HepG2 (cell line): ENCODE measurements around the gene PRSS48. TPM values are rescaled to one million over a fixed set of nuclear protein-coding genes. Genes with fewer than 3 reads are reported as not detected.

Experiments
- ATAC-seq: fragments of 200-7000 bp; cut with Tn5 transposase; 3 replicates; pipeline ENCODE4 v1.9.1; 2020; ENCODE audit warnings: mild to moderate bottlenecking, moderate library complexity
- BruUV-seq: library from RNA; stranded (reverse); fragments of 400-500 nt; replicated peaks from 2 replicates; lab custom pipeline; 2021; lab: Mats Ljungman, UMichigan
- CTCF ChIA-PET: fragments of 300-600 bp; formaldehyde crosslinking; extraction: SDS; loops from one replicate; lab custom pipeline; 2021; ENCODE audit warnings: low total read pairs, inconsistent platforms, low intra/inter-chr PET ratio; lab: Yijun Ruan, JAX
- POLR2A ChIA-PET: fragments of 350-600 bp; sonication (Branson Sonifier 250); formaldehyde crosslinking; loops from one replicate; lab custom pipeline; 2020; ENCODE audit warnings: antibody characterized with exemption, inconsistent platforms; lab: Yijun Ruan, JAX
- DNase-seq: peaks from one replicate; pipeline ENCODE4 v3.0.0-alpha.2; 2015; ENCODE audit warnings: low spot score
- FAIRE-seq: peaks from 3 replicates; lab custom pipeline; 2011; peaks lifted over from hg19 to GRCh38; lab: Jason Lieb, UNC
- H2AFZ ChIP-seq: one replicate; pipeline ENCODE4 v1.6.1; 2011; ENCODE audit warnings: low read length, inconsistent platforms
- H3K27ac ChIP-seq: fragments of 300-600 bp; 3 replicates; pipeline ENCODE4 v1.8.0; 2011; ENCODE audit warnings: mixed run types, mild to moderate bottlenecking, mixed read lengths, low read length, inconsistent platforms; ENCODE audit not compliant: insufficient read depth; ENCODE audit errors: extremely low read length
- H3K27me3 ChIP-seq, 2 experiments: fragments of 200-600 bp in 1 of 2; 2 replicates in 1 of 2; 3 replicates in 1 of 2; pipeline versions ENCODE4 v1.6.0 to v1.8.0; 2011; ENCODE audit warnings: low read length in 2 of 2, mild to moderate bottlenecking in 2 of 2, moderate library complexity in 2 of 2, inconsistent platforms in 1 of 2; ENCODE audit not compliant: insufficient read depth in 2 of 2, control insufficient read depth in 1 of 2
- H3K36me3 ChIP-seq, 2 experiments: fragments of 200-600 bp in 1 of 2; replicated peaks in 1 of 2; 2 replicates in 1 of 2; 3 replicates in 1 of 2; pipeline versions ENCODE4 v1.5.1 to v1.8.0; 2011; ENCODE audit warnings: low read length in 2 of 2, inconsistent platforms in 1 of 2; ENCODE audit not compliant: insufficient read depth in 2 of 2, control insufficient read depth in 1 of 2
- H3K4me1 ChIP-seq: 2 replicates; pipeline ENCODE4 v1.5.1; 2012; ENCODE audit warnings: low read length, inconsistent platforms; ENCODE audit not compliant: insufficient read depth
- H3K4me2 ChIP-seq: 2 replicates; pipeline ENCODE4 v1.6.0; 2011; ENCODE audit warnings: low read depth, low read length, inconsistent platforms
- H3K4me3 ChIP-seq, 3 experiments: fragments of 200-600 bp in 1 of 3; sonication (generic), shearing (Covaris generic) in 1 of 3; replicated peaks in 1 of 3; 2 replicates each; pipeline ENCODE4 v1.5.1; 2011 to 2016; ENCODE audit warnings: low read length in 3 of 3, inconsistent platforms in 2 of 3, low read depth in 2 of 3, mild to moderate bottlenecking in 2 of 3, control low read depth in 1 of 3, mixed read lengths in 1 of 3; ENCODE audit not compliant: insufficient read depth in 1 of 3
- H3K79me2 ChIP-seq: one replicate; pipeline ENCODE4 v1.6.1; 2011; ENCODE audit warnings: low read length, inconsistent platforms; ENCODE audit not compliant: insufficient read depth
- H3K9ac ChIP-seq: 2 replicates; pipeline ENCODE4 v1.6.0; 2011; ENCODE audit warnings: mild to moderate bottlenecking, low read depth, low read length, inconsistent platforms; ENCODE audit not compliant: insufficient read depth
- H3K9me3 ChIP-seq: 2 replicates; pipeline ENCODE4 v1.5.1; 2012; ENCODE audit warnings: mild to moderate bottlenecking, low read length
- H4K20me1 ChIP-seq: 2 replicates; pipeline ENCODE4 v1.6.0; 2011; ENCODE audit warnings: inconsistent platforms, mild to moderate bottlenecking, low read length, moderate library complexity; ENCODE audit not compliant: insufficient read depth
- CBFB ChIP-seq: sonication (generic); formaldehyde crosslinking; IDR thresholded peaks from 2 replicates; pipeline ENCODE4 v1.4.0; 2020; ENCODE audit warnings: missing genetic modification reagents
- CEBPB ChIP-seq: IDR thresholded peaks from 2 replicates; pipeline ENCODE4 v1.6.1; 2011; ENCODE audit warnings: low read depth, low read length, improper control_type of control experiment, borderline replicate concordance
- GATAD1 ChIP-seq: IDR thresholded peaks from 2 replicates; pipeline ENCODE4 v1.6.1; 2016; ENCODE audit warnings: missing genetic modification reagents, missing compliant biosample characterization
- NFIC ChIP-seq: IDR thresholded peaks from 2 replicates; pipeline ENCODE4 v1.6.1; 2012; ENCODE audit warnings: mild to moderate bottlenecking, low read length, inconsistent platforms
- NFKB2 ChIP-seq: sonication (generic); formaldehyde crosslinking; IDR thresholded peaks from 2 replicates; pipeline ENCODE4 v1.4.0; 2020; ENCODE audit warnings: missing genetic modification reagents, borderline replicate concordance
- NR2C2 ChIP-seq: sonication (generic); formaldehyde crosslinking; IDR thresholded peaks from 2 replicates; pipeline ENCODE4 v1.4.0; 2020; ENCODE audit warnings: missing genetic modification reagents, mild to moderate bottlenecking, moderate library complexity, borderline replicate concordance
- SNAPC4 ChIP-seq: sonication (generic); formaldehyde crosslinking; IDR thresholded peaks from 2 replicates; pipeline ENCODE4 v1.4.0; 2020; ENCODE audit warnings: mild to moderate bottlenecking, missing genetic modification reagents
- TEAD3 ChIP-seq: optimal IDR thresholded peaks from 2 replicates; pipeline ENCODE3; 2016; ENCODE audit warnings: borderline replicate concordance
- TOPORS ChIP-seq: sonication (generic); formaldehyde crosslinking; IDR thresholded peaks from 2 replicates; pipeline ENCODE4 v1.8.0; 2023; ENCODE audit warnings: mild to moderate bottlenecking, missing genetic modification reagents
- ZNF280D ChIP-seq: sonication (generic); formaldehyde crosslinking; IDR thresholded peaks from 2 replicates; pipeline ENCODE4 v1.5.1; 2020; ENCODE audit warnings: mild to moderate bottlenecking, missing genetic modification reagents
- WGBS: methylation state at CpG from one replicate; pipeline ENCODE4 v1.1.6; 2017; ENCODE audit warnings: low lambda C conversion rate; 5-methylcytosine and 5-hydroxymethylcytosine counted together
- in situ Hi-C: cut with HindIII; loops from 2 replicates; pipeline ENCODE4 v1.10.0; 2017; ENCODE audit warnings: low pct_unique_long_range_greater_than_20kb; ENCODE audit not compliant: extremely low pct_ligation_motif_present
- intact Hi-C: fragments of 100-400 bp; cut with micrococcal nuclease; formaldehyde crosslinking; loops from one replicate; pipeline ENCODE4 v1.10.0; 2022; ENCODE audit not compliant: unreplicated experiment
- polyA plus RNA-seq, 8 experiments: library from polyadenylated mRNA; depleted of rRNA in 3 of 8; stranded (reverse) in 7 of 8; unstranded in 1 of 8; fragments of >200 nt; fragmentation: Illumina TruSeq in 4 of 8; extraction: Trizol in 4 of 8; gene quantifications; 2 replicates each; pipeline versions ENCODE4 v1.2.1 to v1.2.3, GENCODE V29; 2011 to 2016; ENCODE audit warnings: low read depth in 4 of 8, missing spikeins in 1 of 8, mixed read lengths in 1 of 8; ENCODE audit not compliant: insufficient read depth in 1 of 8
- total RNA-seq, 5 experiments: library from RNA; depleted of rRNA; stranded (reverse); fragments of >200 nt; fragmentation: Illumina TruSeq; extraction: Trizol; gene quantifications; 2 replicates each; pipeline ENCODE4 v1.2.3, GENCODE V29; 2016; ENCODE audit warnings: low read depth in 1 of 5

The PRSS48 gene
- total and polyA plus RNA-seq, 2 of the 13 experiments (the other 11 are each of a cell fraction or from before 2014, with no cell fraction given): not detected

- H3K79me2 ChIP-seq: peaks cover 75% of the 10 kb centered on the region
- H3K36me3 ChIP-seq: no peaks in the 10 kb centered on the region; a peak in 1 of 5 replicates
- TF ChIP-seq CEBPB (peak; percentile 55; the same call in 1 of the 2 replicates), NFKB2 (CRISPR knock-in tag) (no peak), CBFB (CRISPR knock-in tag) (no peak)
- TF ChIP-seq, all 625 proteins: peak for 1
- 91% methylated on average over 2 of the region's 2 CpGs for WGBS
- Histone ChIP-seq H3K4me3 (no peak overlapping the region), H3K27ac (peak overlapping the region; percentile 33), H3K4me2 (no peak overlapping the region), H3K9me3 (no peaks in the 10 kb centered on the region), H4K20me1 (no peaks in the 10 kb centered on the region; the same call in 1 of the 2 replicates), H2AFZ (no peak overlapping the region), H3K27me3 (no peaks in the 10 kb centered on the region), H3K9ac (no peak overlapping the region), H3K4me1 (peaks cover 67% of the 10 kb centered on the region)
- CTCF ChIA-PET: no interaction called here
- intact Hi-C loops (no loop called here), in situ Hi-C loops (no loop called here)
- ATAC-seq: no peak
- FAIRE-seq: no peak
- POLR2A ChIA-PET: interaction anchor here (1.5 kb wide), 1 partner anchor 77 kb away, joined by 9 read pairs; no protein-coding TSS in a partner anchor
- DNase-seq: no peak
- no TSS peak for BruUV-seq
These were observed 29.6 kb upstream of the PRSS48 start for GRCh38 chr4:151247395-151247794.

GRCh38 chr4:151248519-151248918 is 28.4 kb upstream of the PRSS48 start:
- Histone ChIP-seq H4K20me1 (no peaks in the 10 kb centered on the region; the same call in 1 of the 2 replicates), H3K36me3 (peaks cover 0 to under 1% of the 10 kb centered on the region in 2 experiments; a peak in 3 of 5 replicates), H3K27ac (peak overlapping the region; percentile 5), H3K9ac (no peak overlapping the region), H2AFZ (no peak overlapping the region), H3K79me2 (peaks cover 74% of the 10 kb centered on the region), H3K27me3 (no peaks in the 10 kb centered on the region), H3K4me1 (peaks cover 78% of the 10 kb centered on the region), H3K4me3 (no peak overlapping the region), H3K9me3 (no peaks in the 10 kb centered on the region), H3K4me2 (no peak overlapping the region)
- in situ Hi-C loops: no loop called here
- 97% methylated on average over 2 of the region's 2 CpGs for WGBS
- DNase-seq: peak; percentile 32
- CTCF ChIA-PET: no interaction called here
- no peak for ATAC-seq
- POLR2A ChIA-PET: interaction anchor here (0.9 kb wide), 1 partner anchor 77 kb away, joined by 3 read pairs; the partner anchor contains the start of gene SH3D19
- BruUV-seq: no TSS peak
- intact Hi-C loops: no loop called here
- no peak for FAIRE-seq
- TF ChIP-seq NR2C2 (peak; percentile 16; the same call in 1 of the 2 replicates), NFIC (0 out of 2 replicates have a peak, but pooled peaks have one; percentile 40), GATAD1 (CRISPR knock-in tag) (0 out of 2 replicates have a peak, but pooled peaks have one; percentile 24), TEAD3 (CRISPR knock-in tag) (peak; percentile 23), TOPORS (no peak), ZNF280D (CRISPR knock-in tag) (0 out of 2 replicates have a peak, but pooled peaks have one; percentile 57), SNAPC4 (no peak)
